ENCODE data around the gene ANKRD18B.
"Not testable (repeated sequence)": the region's sequence is repeated elsewhere in the genome, so short reads cannot be mapped to it uniquely, and the experiment has no call there.

The ANKRD18B gene

GRCh38 chr9:33614001-33614687 is 90.1 kb downstream of the ANKRD18B start:
- no peak for DNase-seq

- not testable (repeated sequence) for DNase-seq
These were observed 94.3 kb downstream of the ANKRD18B start for GRCh38 chr9:33618370-33618769.

GRCh38 chr9:33619666-33620404 is 95.8 kb downstream of the ANKRD18B start:
- DNase-seq: no peak

GRCh38 chr9:33620738-33621439 is 96.8 kb downstream of the ANKRD18B start:
- DNase-seq: no peak

Data from right forelimb (tissue), 1 donor.